ENCODE measurements around the gene TNFRSF13B. TPM values are rescaled to one million over a fixed set of nuclear protein-coding genes. Genes with fewer than 3 reads are reported as not detected.
"Not testable (repeated sequence)": the region's sequence is repeated elsewhere in the genome, so short reads cannot be mapped to it uniquely, and the experiment has no call there.

Gene TNFRSF13B
- total RNA-seq, 3 donors from 2014 or later, result 0.38 to 1.4 (median 0.98) TPM

DNA sequence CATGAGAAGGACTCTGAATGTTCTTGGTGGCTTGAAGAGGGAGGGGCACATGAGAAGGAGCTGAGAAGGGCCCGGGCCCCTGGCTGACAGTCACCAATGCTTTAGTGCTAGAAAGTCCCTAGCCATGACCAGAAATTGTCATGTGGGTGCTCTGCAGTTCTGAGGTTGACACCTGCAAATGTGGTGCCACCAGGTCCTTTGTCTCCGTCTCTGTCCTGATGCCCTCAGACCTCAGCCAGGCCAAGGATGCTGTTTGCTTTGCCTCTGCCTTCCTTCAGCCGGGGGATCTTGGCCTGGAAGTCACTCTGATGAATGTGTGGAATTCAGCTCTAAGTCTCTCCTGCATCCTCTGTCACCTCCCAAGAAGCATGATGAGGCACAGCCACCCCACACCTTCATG, 63.6 kb downstream of the TNFRSF13B start:
- TF ChIP-seq, protein P1, sequence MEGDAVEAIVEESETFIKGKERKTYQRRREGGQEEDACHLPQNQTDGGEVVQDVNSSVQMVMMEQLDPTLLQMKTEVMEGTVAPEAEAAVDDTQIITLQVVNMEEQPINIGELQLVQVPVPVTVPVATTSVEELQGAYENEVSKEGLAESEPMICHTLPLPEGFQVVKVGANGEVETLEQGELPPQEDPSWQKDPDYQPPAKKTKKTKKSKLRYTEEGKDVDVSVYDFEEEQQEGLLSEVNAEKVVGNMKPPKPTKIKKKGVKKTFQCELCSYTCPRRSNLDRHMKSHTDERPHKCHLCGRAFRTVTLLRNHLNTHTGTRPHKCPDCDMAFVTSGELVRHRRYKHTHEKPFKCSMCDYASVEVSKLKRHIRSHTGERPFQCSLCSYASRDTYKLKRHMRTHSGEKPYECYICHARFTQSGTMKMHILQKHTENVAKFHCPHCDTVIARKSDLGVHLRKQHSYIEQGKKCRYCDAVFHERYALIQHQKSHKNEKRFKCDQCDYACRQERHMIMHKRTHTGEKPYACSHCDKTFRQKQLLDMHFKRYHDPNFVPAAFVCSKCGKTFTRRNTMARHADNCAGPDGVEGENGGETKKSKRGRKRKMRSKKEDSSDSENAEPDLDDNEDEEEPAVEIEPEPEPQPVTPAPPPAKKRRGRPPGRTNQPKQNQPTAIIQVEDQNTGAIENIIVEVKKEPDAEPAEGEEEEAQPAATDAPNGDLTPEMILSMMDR (IDR thresholded peaks at IDR 0.05), result no peak
- intact Hi-C loops (cut with DNase I, micrococcal nuclease), result no loop called here
- Histone ChIP-seq H3K9me3 (no peaks in the 10 kb centered on the region), H3K36me3 (ENCODE audit: low read depth) (no peaks in the 10 kb centered on the region), H3K4me3 (no peak overlapping the region), H3K4me1 (ENCODE audit: low read depth) (no peaks in the 10 kb centered on the region)
- ATAC-seq (no peak), DNase-seq (no peak)

DNA sequence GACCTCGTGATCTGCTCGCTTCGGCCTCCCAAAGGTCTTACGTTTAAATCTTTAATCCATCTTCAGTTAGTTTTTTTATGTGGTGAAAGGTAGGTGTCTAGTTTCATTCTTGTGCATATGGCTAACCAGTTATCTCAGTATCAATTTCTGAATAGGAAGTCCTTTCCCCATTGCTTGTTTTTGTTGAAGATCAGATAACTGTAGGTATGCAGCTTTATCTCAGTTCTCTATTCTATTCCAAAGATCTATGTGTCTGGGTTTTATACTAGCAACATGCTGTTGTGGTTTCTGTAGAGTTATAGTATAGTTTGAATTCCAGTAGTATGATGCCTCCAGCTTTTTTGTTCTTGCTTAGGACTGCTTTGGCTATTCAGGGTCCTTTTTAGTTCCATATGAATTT, 65.2 kb downstream of the TNFRSF13B start:
- DNase-seq (no peak), ATAC-seq (no peak)
- intact Hi-C loops (cut with DNase I, micrococcal nuclease), result no loop called here
- TF ChIP-seq, protein P1 (IDR thresholded peaks at IDR 0.05), result no peak
- no peaks in the 10 kb centered on the region for H3K9me3 ChIP-seq
- no peak overlapping the region for H3K4me3 ChIP-seq
- no peaks in the 10 kb centered on the region for H3K4me1 ChIP-seq (ENCODE audit: low read depth)
- no peaks in the 10 kb centered on the region for H3K36me3 ChIP-seq (ENCODE audit: low read depth)

DNA sequence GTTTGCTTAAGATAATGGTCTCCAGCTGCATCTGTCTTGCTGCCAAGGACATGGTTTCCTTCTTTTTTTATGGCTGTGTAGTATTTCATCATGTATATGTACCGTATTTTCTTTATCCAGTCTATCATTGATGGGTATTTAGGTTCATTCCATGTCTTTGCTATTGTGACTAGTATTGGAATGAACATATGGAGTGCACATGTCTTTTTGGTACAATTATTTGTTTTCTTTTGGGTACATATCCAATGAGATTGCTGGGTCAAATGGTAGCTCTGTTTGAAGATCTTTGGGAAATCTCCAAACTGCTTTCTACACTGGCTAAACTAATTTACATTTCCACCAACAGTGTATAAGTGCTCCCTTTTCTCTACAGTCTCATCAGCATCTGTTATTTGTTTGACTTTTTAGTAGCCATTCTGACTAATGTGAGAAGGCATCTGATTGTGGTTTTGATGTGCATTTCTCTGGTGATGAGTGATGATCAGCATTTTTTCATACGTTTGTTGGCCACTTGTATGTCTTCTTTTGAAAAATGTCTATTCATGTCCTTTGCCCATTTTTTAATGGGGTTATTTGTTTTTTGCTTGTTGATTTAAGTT, 66.2 kb downstream of the TNFRSF13B start:
- TF ChIP-seq, protein P1 (IDR thresholded peaks at IDR 0.05), result no peak
- ATAC-seq, result no peak
- Histone ChIP-seq H3K9me3 (no peaks in the 10 kb centered on the region), H3K4me1 (ENCODE audit: low read depth) (no peaks in the 10 kb centered on the region), H3K4me3 (no peak overlapping the region), H3K36me3 (ENCODE audit: low read depth) (no peaks in the 10 kb centered on the region)
- DNase-seq, result no peak
- intact Hi-C loops (cut with DNase I, micrococcal nuclease), result no loop called here

DNA sequence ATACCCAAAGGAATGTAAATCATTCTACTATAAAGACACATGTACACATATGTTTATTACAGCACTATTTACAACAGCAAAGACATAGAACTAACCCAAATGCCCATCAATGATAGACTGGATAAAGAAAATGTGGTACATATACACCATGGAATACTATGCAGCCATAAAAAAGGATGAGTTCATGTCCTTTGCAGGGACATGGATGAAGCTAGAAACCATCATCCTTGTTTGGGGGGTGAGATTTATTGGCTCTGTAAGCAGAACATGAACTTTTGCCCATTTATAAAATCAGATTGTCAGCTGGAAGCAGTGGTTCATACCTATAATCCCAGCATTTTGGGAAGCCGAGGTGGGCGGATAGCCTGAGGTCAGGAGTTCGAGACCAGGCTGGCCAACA, 68.8 kb downstream of the TNFRSF13B start:
- H3K36me3 ChIP-seq (ENCODE audit: low read depth); H3K4me1 ChIP-seq (ENCODE audit: low read depth); DNase-seq; ATAC-seq; H3K9me3 ChIP-seq; intact Hi-C loops (cut with DNase I, micrococcal nuclease); H3K4me3 ChIP-seq: not testable (repeated sequence)

DNA sequence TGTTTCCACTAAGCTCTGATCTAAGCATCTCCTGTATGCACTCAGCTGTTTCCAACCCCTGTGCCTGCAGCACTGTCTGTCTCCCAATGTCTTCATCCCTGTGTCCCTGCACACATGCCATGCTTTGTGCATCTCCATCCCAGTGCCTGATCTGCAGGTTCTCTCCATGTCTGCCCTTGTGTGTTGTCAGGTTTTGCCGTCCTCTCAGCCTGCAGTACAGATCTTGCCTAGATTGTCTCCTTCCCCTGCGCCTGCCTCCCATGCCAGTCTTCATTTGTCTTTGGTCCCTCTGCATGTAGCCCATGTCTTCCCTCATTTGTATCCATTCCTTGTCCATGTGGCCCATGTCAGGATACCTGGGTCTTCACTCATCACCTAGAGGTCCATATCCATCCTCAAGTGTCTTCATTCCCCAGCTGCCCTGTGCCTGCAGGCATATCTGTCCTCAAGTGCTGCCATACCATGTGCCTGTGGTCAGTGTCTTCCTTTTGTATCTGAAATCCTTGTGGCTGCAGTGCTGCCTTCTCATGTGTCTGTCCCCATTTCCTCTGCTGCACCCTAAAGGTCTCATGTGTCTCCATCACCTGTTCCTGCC, 71.5 kb downstream of the TNFRSF13B start:
- H3K4me3 ChIP-seq, result no peak overlapping the region
- TF ChIP-seq, protein P1 (IDR thresholded peaks at IDR 0.05), result no peak
- no peak for DNase-seq
- intact Hi-C loops (cut with DNase I, micrococcal nuclease), result no loop called here
- H3K4me1 ChIP-seq (ENCODE audit: low read depth), result no peaks in the 10 kb centered on the region
- H3K36me3 ChIP-seq (ENCODE audit: low read depth), result no peaks in the 10 kb centered on the region
- no peak for ATAC-seq
- no peaks in the 10 kb centered on the region for H3K9me3 ChIP-seq

DNA sequence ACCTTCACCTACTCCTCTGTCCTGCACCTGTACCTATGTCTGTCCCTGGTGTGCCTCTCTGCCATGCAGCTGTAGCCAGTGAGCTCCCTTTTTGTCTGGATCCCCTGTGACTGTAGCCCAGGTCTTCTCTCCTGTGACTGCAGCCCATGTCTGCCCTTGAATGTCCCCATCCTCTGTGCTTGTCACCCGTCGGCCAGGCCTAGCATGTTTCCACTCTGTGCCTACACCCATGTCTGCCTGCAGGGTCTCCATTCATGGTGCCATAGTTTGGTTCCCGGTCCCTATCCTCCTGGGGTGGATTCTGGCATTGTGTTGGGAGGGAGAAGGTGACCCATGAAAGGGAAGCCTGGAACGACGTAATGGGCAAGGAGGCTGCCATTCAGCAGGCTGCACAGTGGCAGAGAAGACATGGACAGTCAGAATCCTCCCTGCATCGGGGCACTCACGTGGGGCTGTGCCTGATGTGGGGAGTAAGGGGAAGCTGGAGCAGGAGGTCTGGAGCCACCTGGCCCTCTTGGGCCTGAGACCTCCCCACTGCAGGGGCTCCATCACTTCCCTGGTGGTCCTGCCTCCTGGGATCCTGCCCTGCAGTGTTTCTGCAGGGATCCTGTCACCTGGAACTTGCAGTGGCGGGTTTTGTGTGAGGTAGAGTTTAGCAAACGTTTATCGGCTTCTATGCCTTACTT, 74.6 kb downstream of the TNFRSF13B start:
- H3K4me1 ChIP-seq (ENCODE audit: low read depth); intact Hi-C loops (cut with DNase I, micrococcal nuclease); H3K9me3 ChIP-seq; H3K4me3 ChIP-seq; ATAC-seq; H3K36me3 ChIP-seq (ENCODE audit: low read depth); DNase-seq: not testable (repeated sequence)

DNA sequence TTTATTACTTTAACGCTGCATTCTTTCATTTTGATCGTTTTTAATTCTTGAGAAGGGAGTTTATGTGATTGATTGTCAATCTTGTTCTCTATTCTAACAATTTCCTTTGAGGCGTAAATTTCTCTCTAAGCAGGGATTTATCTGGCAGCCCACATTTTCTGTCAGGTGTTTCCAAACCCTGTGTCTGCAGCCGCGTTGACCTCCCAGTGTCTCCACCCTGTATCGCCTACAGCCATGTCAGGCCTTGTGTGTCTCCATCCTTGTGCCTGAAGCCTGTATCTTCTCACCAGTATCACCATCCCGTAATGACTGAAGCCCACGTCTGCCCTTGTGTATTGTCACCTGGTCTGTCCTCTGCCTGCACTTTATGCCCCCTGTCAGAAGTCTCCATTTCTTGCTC, 75.7 kb downstream of the TNFRSF13B start:
- ATAC-seq, result not testable (repeated sequence)

DNA sequence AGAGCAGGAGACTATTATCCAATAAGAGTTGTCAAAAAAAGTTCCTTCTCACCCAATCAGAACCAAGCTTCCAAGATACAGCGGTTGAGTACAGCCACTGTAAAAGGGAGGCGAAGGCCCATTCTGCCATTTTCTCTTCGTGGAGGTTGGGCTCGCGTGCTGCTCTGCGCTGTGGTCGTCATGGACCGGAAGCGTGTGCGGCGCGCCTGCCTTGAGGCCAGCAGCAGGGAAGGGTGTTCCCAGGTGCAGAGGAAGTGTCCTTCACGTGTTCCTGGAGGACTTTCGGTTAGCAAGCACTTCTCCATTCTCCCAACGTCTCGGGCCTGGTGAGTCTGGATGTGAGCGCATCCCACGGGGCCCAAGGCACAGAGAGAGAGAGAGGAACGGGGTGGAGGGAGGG, 78.4 kb downstream of the TNFRSF13B start:
- intact Hi-C loops (cut with DNase I, micrococcal nuclease); H3K36me3 ChIP-seq (ENCODE audit: low read depth); H3K4me1 ChIP-seq (ENCODE audit: low read depth); DNase-seq; H3K9me3 ChIP-seq; H3K4me3 ChIP-seq; ATAC-seq: not testable (repeated sequence)

More for the DNA sequence above, 75.7 kb downstream of the TNFRSF13B start:
- H3K9me3 ChIP-seq; H3K4me1 ChIP-seq (ENCODE audit: low read depth); H3K4me3 ChIP-seq; DNase-seq; intact Hi-C loops (cut with DNase I, micrococcal nuclease); H3K36me3 ChIP-seq (ENCODE audit: low read depth): not testable (repeated sequence)

DNA sequence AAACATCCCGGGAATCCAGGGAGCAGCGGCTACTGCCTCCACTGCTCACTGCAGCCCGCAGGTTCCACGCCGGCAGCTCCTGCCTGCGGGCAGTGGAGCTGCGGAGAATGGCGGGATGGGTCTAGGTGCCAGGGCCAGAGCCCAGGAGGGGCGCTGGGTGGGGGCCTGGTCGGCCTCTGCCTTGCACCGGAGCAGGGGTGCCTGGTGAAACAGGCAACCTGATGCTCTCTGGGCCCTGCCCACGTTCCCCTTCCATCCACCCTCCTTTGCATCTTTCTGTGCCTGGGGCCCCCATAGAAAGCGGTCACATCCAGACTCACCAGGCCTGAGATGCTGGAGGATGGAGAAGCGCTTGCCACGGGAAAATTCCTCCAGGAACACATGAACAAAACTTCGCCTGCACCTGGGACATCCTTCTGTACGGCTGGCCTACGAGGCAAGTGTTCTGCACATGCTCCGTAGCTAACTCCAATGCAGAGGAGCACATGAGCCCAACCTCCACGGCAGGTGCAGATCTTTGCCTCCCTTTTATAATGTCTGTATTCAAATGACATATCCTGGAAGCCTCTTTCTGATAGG, 79.0 kb downstream of the TNFRSF13B start:
- intact Hi-C loops (cut with DNase I, micrococcal nuclease); H3K36me3 ChIP-seq (ENCODE audit: low read depth); ATAC-seq; H3K9me3 ChIP-seq; H3K4me1 ChIP-seq (ENCODE audit: low read depth); DNase-seq; H3K4me3 ChIP-seq: not testable (repeated sequence)

Measured in mucosa of descending colon (tissue), 3 donors.